Duodenal mucosa (tissue), 2 donors: ENCODE measurements around the gene COL23A1.
A peak's percentile ranks its signal among the peaks of the same experiment; 100 is the strongest.

ENCODE experiments used
- H3K27ac ChIP-seq: one replicate; pipeline ENCODE4 v1.7.0; 2013; ENCODE audit warnings: low read depth, low read length
- H3K27me3 ChIP-seq, 2 donors: one replicate each; pipeline ENCODE4 v1.7.0; 2013; ENCODE audit warnings: low read length in 2 of 2, control low read depth in 1 of 2; ENCODE audit not compliant: insufficient read depth in 2 of 2, control insufficient read depth in 1 of 2
- H3K36me3 ChIP-seq, 2 donors: one replicate each; pipeline ENCODE4 v1.7.0; 2013; ENCODE audit warnings: low read length in 2 of 2, control low read depth in 1 of 2; ENCODE audit not compliant: insufficient read depth in 2 of 2, control insufficient read depth in 1 of 2
- H3K4me1 ChIP-seq, 2 donors: one replicate each; pipeline ENCODE4 v1.7.0; 2013; ENCODE audit warnings: low read length in 2 of 2, control low read depth in 1 of 2; ENCODE audit not compliant: insufficient read depth in 2 of 2, control insufficient read depth in 1 of 2
- H3K4me3 ChIP-seq, 2 donors: one replicate each; pipeline ENCODE4 v1.7.0; 2013; ENCODE audit warnings: low read length in 2 of 2, low read depth in 1 of 2
- H3K9ac ChIP-seq, 2 donors: one replicate each; pipeline ENCODE4 v1.7.0; 2013; ENCODE audit warnings: low read length in 2 of 2, low read depth in 1 of 2
- H3K9me3 ChIP-seq, 2 donors: one replicate each; pipeline ENCODE4 v1.7.0; 2013; ENCODE audit warnings: low read length in 2 of 2, control low read depth in 1 of 2; ENCODE audit not compliant: control insufficient read depth in 1 of 2

COL23A1 gene

DNA sequence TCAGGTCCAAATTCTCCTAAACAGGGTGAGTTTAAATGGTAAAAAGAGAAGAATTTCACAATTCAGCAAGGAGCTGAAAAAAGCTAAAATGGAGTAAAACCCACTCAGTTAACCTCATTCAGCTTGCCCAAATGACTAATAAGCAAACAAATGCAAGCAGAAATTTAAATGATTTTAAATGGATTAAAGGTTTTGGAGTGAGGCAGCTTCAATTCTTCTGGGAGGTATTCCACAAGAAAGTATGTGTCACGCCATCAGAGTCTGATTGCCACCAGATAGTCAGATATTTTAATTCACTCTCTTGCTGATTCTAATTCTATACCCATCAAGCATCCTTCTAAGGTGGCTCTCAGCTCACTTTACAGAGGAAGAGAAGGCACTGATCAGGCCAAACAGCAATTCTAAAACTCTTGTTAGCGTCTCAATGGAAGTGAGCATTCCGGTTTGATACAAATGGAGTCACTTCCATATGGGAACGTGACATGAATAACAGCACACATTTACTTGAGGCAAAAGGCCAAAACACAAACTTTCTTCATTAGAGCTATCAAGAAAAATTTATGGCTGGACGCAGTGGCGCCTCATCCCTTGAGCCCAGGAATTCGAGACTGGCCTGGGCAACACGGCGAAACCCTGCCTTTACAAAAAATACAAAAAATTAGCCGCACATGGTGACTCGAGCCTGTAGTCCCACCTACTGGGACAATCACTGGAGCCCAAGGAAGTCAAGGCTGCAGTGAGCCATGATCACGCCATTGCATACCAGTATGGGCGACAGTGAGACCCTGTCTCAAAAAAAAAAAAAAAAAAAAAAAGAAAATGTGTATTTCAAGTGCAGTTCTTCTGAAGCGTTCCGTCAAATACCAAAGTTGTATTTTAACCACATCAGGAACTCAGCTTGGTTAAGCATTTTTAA, 34.7 kb upstream of the COL23A1 start:
- Histone ChIP-seq H3K27me3 (no peaks in the 10 kb centered on the region), H3K27ac (no peak overlapping the region), H3K36me3 (peaks cover 11 to 32% of the 10 kb centered on the region in 2 donors), H3K9me3 (no peaks in the 10 kb centered on the region), H3K9ac (peak overlapping the region; percentile 4 to 99), H3K4me3 (peak overlapping the region; percentile 95 to 99), H3K4me1 (peaks cover 14 to 16% of the 10 kb centered on the region in 2 donors)

DNA sequence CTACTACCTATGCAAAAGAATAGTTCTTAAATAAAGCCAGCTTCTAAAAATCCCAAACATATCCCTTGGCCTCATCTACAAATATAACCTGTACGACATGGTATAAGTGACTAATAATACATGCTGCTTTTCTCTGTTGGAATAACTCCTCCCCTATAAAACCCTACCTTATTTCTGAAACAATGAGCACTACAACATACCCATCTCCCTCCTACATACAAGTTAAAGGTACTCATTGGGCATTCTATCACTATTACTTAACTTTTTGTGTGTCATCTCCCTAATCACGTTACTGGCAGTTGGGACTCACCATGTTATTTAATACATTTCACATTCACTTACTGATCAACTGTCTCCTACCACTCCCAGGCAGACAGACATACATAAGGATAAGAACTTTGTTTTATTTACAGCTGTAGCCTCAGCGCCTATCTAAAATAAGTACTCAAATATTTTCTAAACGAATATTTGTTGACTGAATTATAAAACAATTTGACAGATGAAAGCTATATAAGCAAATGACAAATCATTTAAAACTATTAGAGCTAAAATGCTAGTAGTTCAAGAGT, 32.6 kb upstream of the COL23A1 start:
- H3K9ac ChIP-seq = no peak overlapping the region
- peaks cover 14 to 16% of the 10 kb centered on the region in 2 donors for H3K4me1 ChIP-seq
- H3K36me3 ChIP-seq = peaks cover 18 to 52% of the 10 kb centered on the region in 2 donors
- no peaks in the 10 kb centered on the region for H3K27me3 ChIP-seq
- no peak overlapping the region for H3K4me3 ChIP-seq
- no peak overlapping the region for H3K27ac ChIP-seq
- no peaks in the 10 kb centered on the region for H3K9me3 ChIP-seq

DNA sequence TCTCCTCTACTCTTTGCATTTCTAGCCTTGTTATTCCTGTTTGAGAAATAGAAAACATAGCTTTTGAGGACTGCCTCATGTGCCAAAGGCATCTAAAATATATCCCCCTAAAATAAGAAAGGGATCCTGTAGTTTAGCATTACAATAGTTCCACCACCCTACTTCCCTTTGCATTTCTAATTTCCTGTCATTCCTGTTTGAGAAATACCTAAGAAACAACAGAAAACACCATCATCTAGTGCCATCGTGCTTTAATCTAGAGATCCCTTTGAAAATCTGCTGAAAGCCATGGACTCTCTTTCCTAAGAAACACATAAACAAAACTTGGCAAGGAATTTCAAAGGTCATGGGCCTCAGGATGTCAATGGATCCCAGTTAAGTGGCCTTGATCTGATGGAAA, 29.2 kb upstream of the COL23A1 start:
- Histone ChIP-seq H3K27ac (no peak overlapping the region), H3K9ac (no peak overlapping the region), H3K27me3 (no peaks in the 10 kb centered on the region), H3K36me3 (peaks cover 34 to 83% of the 10 kb centered on the region in 2 donors), H3K4me3 (no peak overlapping the region), H3K9me3 (no peaks in the 10 kb centered on the region), H3K4me1 (peaks cover 6 to 7% of the 10 kb centered on the region in 2 donors)

DNA sequence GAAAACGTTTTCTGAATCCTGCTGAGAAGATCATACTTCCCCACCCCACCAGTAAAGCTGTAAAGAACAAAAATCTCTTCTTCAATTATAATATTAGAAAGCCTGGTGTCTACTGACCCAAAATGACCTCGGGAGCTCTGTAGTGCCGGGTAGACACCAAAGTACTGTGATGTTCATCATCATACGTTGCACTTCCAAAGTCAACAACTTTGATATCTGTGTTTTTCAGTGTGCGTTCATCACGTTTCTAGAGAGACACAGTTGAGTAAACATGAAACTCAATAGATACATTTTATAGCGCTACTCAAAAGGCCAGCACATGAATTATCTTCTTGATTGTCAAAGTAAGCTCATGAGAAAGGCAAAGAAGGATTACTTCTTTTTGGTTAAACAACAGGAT, 22.1 kb upstream of the COL23A1 start:
- Histone ChIP-seq H3K9ac (no peak overlapping the region), H3K4me3 (no peak overlapping the region), H3K27me3 (no peaks in the 10 kb centered on the region), H3K9me3 (no peaks in the 10 kb centered on the region), H3K4me1 (no peaks in the 10 kb centered on the region), H3K36me3 (peaks cover 38 to 83% of the 10 kb centered on the region in 2 donors), H3K27ac (no peak overlapping the region)

DNA sequence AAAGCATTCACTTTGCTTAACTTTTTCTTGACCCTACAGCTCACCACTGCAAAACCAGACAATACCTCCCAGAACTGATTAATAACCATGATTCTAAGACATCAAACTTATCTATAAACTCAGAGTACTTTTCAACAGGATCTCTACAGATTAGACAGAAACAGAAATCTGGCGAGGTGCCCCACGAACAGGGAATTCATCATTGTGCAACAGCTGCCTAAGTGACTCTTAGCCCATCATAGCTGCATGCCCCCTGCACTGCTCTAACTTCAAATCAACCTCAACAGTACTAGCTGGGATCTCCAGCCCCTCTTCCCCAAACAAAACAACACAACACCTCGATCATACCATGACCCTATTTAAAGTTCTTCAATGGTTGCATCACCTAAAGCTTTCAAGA, 16.1 kb upstream of the COL23A1 start:
- no peaks in the 10 kb centered on the region for H3K9me3 ChIP-seq
- H3K9ac ChIP-seq = no peak overlapping the region
- H3K4me3 ChIP-seq = no peak overlapping the region
- H3K27ac ChIP-seq = no peak overlapping the region
- H3K27me3 ChIP-seq = no peaks in the 10 kb centered on the region
- no peaks in the 10 kb centered on the region for H3K4me1 ChIP-seq
- peaks cover 34 to 66% of the 10 kb centered on the region in 2 donors for H3K36me3 ChIP-seq

DNA sequence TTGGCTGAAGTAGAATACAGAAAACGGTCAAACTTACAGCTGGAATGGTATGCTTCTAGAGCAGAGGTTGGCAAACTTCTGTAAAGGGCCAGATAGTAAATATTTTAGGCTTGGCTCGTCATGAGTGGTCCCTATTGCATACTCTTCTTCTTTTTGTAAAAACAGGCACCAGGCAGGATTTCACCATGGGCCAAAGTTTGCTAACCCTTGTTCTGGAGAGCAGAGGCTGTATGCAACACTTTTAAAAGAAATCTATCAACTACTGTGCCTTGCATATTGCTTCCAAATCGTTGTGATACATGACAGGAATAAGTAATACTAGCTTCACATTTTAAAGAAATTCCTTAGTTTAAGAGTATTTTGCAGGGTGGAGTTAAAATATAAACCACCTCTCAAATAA, 15.6 kb upstream of the COL23A1 start:
- peaks cover 31 to 62% of the 10 kb centered on the region in 2 donors for H3K36me3 ChIP-seq
- H3K27me3 ChIP-seq = no peaks in the 10 kb centered on the region
- H3K4me3 ChIP-seq = no peak overlapping the region
- no peaks in the 10 kb centered on the region for H3K4me1 ChIP-seq
- H3K9me3 ChIP-seq = no peaks in the 10 kb centered on the region
- H3K27ac ChIP-seq = no peak overlapping the region
- no peak overlapping the region for H3K9ac ChIP-seq

DNA sequence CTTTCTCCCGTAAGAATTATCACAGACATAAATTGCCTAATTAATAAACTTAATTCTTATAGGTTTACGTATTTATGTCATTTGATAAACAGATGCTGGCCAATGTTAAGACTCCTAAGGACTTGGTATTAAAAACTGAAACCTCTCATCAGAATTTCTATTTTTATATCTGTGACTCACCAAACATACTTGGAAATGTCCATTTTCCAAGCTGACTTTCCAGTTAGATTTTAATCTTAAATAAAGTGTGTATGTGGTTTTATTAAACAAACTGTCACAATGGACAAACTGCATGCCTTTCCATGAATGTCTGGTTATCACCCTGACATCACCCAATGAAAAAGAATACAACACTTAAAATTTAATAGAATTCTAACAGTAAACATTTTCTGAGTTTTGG, 12.6 kb upstream of the COL23A1 start:
- H3K9ac ChIP-seq = no peak overlapping the region
- H3K9me3 ChIP-seq = no peaks in the 10 kb centered on the region
- no peak overlapping the region for H3K27ac ChIP-seq
- no peaks in the 10 kb centered on the region for H3K27me3 ChIP-seq
- H3K4me3 ChIP-seq = no peak overlapping the region
- peaks cover 28 to 44% of the 10 kb centered on the region in 2 donors for H3K36me3 ChIP-seq
- no peaks in the 10 kb centered on the region for H3K4me1 ChIP-seq

DNA sequence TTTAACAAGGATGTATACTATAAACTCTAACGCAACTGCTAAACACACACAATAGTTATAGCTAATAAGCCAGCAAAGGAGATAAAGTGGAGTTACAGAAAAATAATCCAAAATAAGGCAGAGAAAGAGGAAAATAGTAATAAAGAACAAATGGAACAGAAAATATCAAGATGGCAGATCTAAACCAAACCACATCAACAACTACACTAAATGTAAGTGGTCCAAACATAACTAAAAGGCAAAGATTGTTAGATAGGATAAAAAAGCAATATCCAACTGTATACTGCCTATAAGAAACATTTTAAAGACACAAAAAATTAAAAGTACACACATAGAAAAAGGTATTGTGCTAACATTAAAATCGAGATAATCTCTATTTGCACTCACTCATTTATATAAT, 5.6 kb upstream of the COL23A1 start:
- Histone ChIP-seq H3K4me3 (no peak overlapping the region), H3K27me3 (peaks cover 0 to 9% of the 10 kb centered on the region in 2 donors), H3K36me3 (peaks cover 4% of the 10 kb centered on the region in 2 donors), H3K9ac (no peak overlapping the region), H3K4me1 (no peaks in the 10 kb centered on the region), H3K9me3 (peaks cover 10% of the 10 kb centered on the region in 2 donors), H3K27ac (no peak overlapping the region)

DNA sequence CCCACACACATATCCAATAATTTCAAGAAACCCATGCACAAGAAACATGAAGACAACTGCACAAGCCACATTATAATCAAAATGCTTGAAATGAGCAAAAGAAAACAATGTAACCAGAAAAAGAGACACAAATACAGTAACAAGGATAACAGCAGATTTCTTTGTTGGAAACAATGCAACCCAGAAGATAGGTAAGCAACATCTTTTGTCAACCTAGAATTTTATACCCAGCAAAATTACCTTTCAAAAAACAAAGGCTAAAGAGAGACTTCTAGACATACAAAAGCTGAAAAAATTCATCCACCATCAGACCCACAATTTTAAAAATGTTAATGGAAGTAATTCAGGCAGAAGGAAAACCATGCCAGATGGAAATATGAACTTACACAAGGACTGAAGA, 5.0 kb upstream of the COL23A1 start:
- Histone ChIP-seq H3K27me3 (peaks cover 0 to 12% of the 10 kb centered on the region in 2 donors), H3K4me3 (no peak overlapping the region), H3K27ac (no peak overlapping the region), H3K9me3 (peaks cover 10% of the 10 kb centered on the region in 2 donors), H3K9ac (no peak overlapping the region), H3K4me1 (no peaks in the 10 kb centered on the region), H3K36me3 (peaks cover 0 to 4% of the 10 kb centered on the region in 2 donors)

DNA sequence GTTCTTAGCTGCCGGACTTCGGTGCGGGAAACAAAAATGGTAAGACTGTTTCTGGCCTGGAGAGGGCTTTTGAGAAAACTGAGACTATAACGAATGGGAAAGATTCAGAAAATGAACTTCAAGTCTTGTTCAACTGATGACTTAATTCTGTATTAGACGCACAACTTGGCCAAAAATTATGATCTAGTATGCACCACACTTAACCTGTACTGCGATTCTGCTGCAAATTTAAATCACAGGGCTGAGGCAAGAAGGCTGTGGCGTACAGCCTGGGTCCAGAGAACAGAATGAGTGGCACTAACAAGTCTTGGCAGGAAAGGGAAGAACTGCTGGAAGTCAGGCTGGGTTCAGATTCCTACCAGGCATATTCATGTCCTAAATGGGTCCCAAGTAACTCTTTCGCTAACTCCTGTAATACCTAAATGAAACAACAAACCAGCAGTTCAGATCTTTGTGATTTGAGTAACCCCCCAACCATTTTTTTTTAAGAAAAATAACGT, 781 bp upstream of the COL23A1 start:
- Histone ChIP-seq H3K27me3 (peaks cover 15 to 37% of the 10 kb centered on the region in 2 donors), H3K4me3 (peak overlapping the region in 1 of 2 donors; percentile 48), H3K4me1 (no peaks in the 10 kb centered on the region), H3K9me3 (peaks cover 4 to 10% of the 10 kb centered on the region in 2 donors), H3K36me3 (no peaks in the 10 kb centered on the region), H3K27ac (no peak overlapping the region), H3K9ac (no peak overlapping the region)
